ENCODE results near the gene OR4D6.

DNA sequence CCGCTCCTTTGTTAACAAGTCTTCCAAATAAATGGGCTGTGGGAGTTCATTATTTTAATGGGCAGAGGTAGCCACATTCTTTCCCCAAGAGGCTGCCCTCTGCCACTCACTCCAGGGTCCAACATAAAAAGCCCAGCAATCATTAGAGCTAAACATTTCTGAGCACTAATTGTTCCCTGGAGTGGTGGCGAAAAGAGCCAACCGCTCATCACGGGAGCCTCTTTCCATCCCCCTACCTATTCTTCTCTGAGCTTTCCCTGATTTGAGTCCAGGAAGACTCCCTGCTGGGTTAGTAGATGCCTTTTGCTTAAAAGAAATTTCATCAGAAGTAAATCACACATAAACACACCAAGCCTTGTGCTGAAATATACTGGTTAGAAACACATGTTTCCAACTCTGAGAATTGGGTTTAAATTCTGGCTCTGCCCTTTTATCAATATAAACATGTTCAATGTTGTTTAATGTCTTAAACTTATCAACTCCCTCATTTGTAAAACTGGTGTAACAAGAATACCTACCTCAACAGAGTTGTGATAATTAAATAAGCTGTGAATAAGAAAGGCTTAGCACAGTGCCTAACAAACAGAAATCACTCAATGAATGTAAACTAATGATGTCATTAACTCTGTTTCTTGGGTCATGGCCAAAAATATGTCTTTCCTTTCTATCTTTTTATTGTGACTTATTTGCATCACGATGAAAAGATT, 30.2 kb upstream of the OR4D6 start, which contains the start of gene OR5A2:
- TF ChIP-seq, protein P1, sequence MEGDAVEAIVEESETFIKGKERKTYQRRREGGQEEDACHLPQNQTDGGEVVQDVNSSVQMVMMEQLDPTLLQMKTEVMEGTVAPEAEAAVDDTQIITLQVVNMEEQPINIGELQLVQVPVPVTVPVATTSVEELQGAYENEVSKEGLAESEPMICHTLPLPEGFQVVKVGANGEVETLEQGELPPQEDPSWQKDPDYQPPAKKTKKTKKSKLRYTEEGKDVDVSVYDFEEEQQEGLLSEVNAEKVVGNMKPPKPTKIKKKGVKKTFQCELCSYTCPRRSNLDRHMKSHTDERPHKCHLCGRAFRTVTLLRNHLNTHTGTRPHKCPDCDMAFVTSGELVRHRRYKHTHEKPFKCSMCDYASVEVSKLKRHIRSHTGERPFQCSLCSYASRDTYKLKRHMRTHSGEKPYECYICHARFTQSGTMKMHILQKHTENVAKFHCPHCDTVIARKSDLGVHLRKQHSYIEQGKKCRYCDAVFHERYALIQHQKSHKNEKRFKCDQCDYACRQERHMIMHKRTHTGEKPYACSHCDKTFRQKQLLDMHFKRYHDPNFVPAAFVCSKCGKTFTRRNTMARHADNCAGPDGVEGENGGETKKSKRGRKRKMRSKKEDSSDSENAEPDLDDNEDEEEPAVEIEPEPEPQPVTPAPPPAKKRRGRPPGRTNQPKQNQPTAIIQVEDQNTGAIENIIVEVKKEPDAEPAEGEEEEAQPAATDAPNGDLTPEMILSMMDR (IDR thresholded peaks at IDR 0.05; ENCODE audit: poor library complexity, severe bottlenecking), result no peak
- no peak for TF ChIP-seq SMC3 (conservative IDR thresholded peaks at IDR 0.05; ENCODE audit: poor library complexity)
- no peak for TF ChIP-seq EZH2 (IDR thresholded peaks at IDR 0.05; ENCODE audit: borderline replicate concordance, insufficient read depth, low read length, poor library complexity, severe bottlenecking)
- TF ChIP-seq POLR2AphosphoS5 (IDR thresholded peaks at IDR 0.05), result no peak
- TF ChIP-seq, protein P2, sequence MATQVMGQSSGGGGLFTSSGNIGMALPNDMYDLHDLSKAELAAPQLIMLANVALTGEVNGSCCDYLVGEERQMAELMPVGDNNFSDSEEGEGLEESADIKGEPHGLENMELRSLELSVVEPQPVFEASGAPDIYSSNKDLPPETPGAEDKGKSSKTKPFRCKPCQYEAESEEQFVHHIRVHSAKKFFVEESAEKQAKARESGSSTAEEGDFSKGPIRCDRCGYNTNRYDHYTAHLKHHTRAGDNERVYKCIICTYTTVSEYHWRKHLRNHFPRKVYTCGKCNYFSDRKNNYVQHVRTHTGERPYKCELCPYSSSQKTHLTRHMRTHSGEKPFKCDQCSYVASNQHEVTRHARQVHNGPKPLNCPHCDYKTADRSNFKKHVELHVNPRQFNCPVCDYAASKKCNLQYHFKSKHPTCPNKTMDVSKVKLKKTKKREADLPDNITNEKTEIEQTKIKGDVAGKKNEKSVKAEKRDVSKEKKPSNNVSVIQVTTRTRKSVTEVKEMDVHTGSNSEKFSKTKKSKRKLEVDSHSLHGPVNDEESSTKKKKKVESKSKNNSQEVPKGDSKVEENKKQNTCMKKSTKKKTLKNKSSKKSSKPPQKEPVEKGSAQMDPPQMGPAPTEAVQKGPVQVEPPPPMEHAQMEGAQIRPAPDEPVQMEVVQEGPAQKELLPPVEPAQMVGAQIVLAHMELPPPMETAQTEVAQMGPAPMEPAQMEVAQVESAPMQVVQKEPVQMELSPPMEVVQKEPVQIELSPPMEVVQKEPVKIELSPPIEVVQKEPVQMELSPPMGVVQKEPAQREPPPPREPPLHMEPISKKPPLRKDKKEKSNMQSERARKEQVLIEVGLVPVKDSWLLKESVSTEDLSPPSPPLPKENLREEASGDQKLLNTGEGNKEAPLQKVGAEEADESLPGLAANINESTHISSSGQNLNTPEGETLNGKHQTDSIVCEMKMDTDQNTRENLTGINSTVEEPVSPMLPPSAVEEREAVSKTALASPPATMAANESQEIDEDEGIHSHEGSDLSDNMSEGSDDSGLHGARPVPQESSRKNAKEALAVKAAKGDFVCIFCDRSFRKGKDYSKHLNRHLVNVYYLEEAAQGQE (IDR thresholded peaks at IDR 0.05; ENCODE audit: borderline replicate concordance), result no peak
- no peak for TF ChIP-seq EP300 (conservative IDR thresholded peaks at IDR 0.05; ENCODE audit: poor library complexity, severe bottlenecking)
